H1 (cell line): ENCODE results near the gene FARS2. TPM values are rescaled to one million over a fixed set of nuclear protein-coding genes. Genes with fewer than 3 reads are reported as not detected.

Experiments used
- ASH2L ChIP-seq: fragments of 200-600, 300-600 bp; sonication (generic); IDR thresholded peaks from one replicate; pipeline ENCODE4 v1.7.1; 2017; ENCODE audit warnings: low read length
- CHD2 ChIP-seq: IDR thresholded peaks from 2 replicates; pipeline ENCODE4 v1.6.1; 2012; ENCODE audit warnings: low read length, improper control_type of control experiment
- CTBP2 ChIP-seq: IDR thresholded peaks from 2 replicates; pipeline ENCODE4 v1.7.0; 2011; ENCODE audit warnings: borderline replicate concordance, mild to moderate bottlenecking, moderate library complexity, mixed read lengths, low read length; ENCODE audit not compliant: insufficient read depth, insufficient read length
- EP300 ChIP-seq, 2 experiments: IDR thresholded peaks; 1 replicate in 1 of 2; 2 replicates in 1 of 2; pipeline ENCODE4 v1.6.1; 2011 to 2012; ENCODE audit warnings: low read depth in 2 of 2, low read length in 2 of 2, mild to moderate bottlenecking in 2 of 2, borderline replicate concordance in 1 of 2, inconsistent platforms in 1 of 2, moderate library complexity in 1 of 2
- HDAC6 ChIP-seq: IDR thresholded peaks from one replicate; pipeline ENCODE4 v1.7.1; 2012; ENCODE audit warnings: low read depth, mild to moderate bottlenecking, inconsistent platforms, low read length, moderate library complexity
- JUN ChIP-seq: IDR thresholded peaks from 2 replicates; pipeline ENCODE4 v1.6.1; 2011; ENCODE audit warnings: low read depth, mild to moderate bottlenecking, improper control_type of control experiment, low read length
- PHF8 ChIP-seq: fragments of 200-600 bp; sonication (generic); conservative IDR thresholded peaks from 2 replicates; pipeline ENCODE4 v1.7.1; 2012; ENCODE audit warnings: low read depth, mild to moderate bottlenecking, inconsistent platforms, low read length, moderate library complexity
- RAD21 ChIP-seq, 2 experiments: IDR thresholded peaks in 1 of 2; conservative IDR thresholded peaks in 1 of 2; 2 replicates each; pipeline ENCODE4 v1.6.1; 2011; ENCODE audit warnings: low read depth in 2 of 2, low read length in 2 of 2, improper control_type of control experiment in 1 of 2, inconsistent platforms in 1 of 2, mild to moderate bottlenecking in 1 of 2, moderate library complexity in 1 of 2
- SP1 ChIP-seq: IDR thresholded peaks from 2 replicates; pipeline ENCODE4 v1.6.1; 2011; ENCODE audit warnings: low read depth, low read length
- polyA plus RNA-seq, 7 experiments: library from polyadenylated mRNA; depleted of rRNA in 3 of 7; stranded (reverse) in 5 of 7; unstranded in 2 of 7; fragments of >200 nt in 5 of 7; fragments of 200-250 nt in 2 of 7; gene quantifications; 1 replicate in 5 of 7; 2 replicates in 1 of 7; 4 replicates in 1 of 7; pipeline versions ENCODE4 v1.2.1 to v1.2.3, GENCODE V29; 2011 to 2013; ENCODE audit warnings: missing spikeins in 2 of 7, mixed read lengths in 2 of 7
- total RNA-seq: library from RNA; stranded (reverse); fragmentation: NEBNext Ultra II Directional; extraction: Animal tissue kit (Norgen Biotek cat#: 25700); gene quantifications from 2 replicates; pipeline ENCODE4 v1.2.1, GENCODE V29; 2021

The FARS2 gene
- total and polyA plus RNA-seq, 2 of the 8 experiments (the other 6 are each of a cell fraction or from before 2014, with no cell fraction given), result 11.7 to 14.4 TPM

GRCh38 chr6:5498579-5498899 lies 237.2 kb downstream of the FARS2 start (continued):
- TF ChIP-seq JUN (no peak), EP300 (IDR thresholded peaks at IDR 0.05; ENCODE audit: borderline replicate concordance in 1 of 2, low read depth in 2 of 2, low read length in 2 of 2) (no peak), PHF8 (no peak), HDAC6 (no peak), CTBP2 (no peak), CHD2 (no peak), RAD21 (IDR thresholded peaks at IDR 0.05 in 1 of 2, conservative IDR thresholded peaks at IDR 0.05 in 1 of 2; ENCODE audit: low read depth in 2 of 2, low read length in 2 of 2) (no peak), SP1 (no peak), ASH2L (no peak)
- TF ChIP-seq, all 59 proteins: peak for 0
